Body of pancreas (tissue), 4 donors: ENCODE results near the gene CADPS.

Experiments used
- POLR2A ChIP-seq, 3 donors: fragments of 450-650 bp; IDR thresholded peaks; one replicate each; pipeline ENCODE4 v1.6.1; 2016; ENCODE audit warnings: antibody characterized with exemption in 3 of 3, mild to moderate bottlenecking in 2 of 3
- TF ChIP-seq, protein P1 (sequence below), 7 experiments: fragments of 450-650 bp in 4 of 7; fragments of 200-600 bp in 3 of 7; sonication (generic) in 3 of 7; IDR thresholded peaks; one replicate each; pipeline ENCODE4 v1.5.1; 2016 to 2019; ENCODE audit warnings: antibody characterized with exemption in 7 of 7

- TF ChIP-seq, protein P1, sequence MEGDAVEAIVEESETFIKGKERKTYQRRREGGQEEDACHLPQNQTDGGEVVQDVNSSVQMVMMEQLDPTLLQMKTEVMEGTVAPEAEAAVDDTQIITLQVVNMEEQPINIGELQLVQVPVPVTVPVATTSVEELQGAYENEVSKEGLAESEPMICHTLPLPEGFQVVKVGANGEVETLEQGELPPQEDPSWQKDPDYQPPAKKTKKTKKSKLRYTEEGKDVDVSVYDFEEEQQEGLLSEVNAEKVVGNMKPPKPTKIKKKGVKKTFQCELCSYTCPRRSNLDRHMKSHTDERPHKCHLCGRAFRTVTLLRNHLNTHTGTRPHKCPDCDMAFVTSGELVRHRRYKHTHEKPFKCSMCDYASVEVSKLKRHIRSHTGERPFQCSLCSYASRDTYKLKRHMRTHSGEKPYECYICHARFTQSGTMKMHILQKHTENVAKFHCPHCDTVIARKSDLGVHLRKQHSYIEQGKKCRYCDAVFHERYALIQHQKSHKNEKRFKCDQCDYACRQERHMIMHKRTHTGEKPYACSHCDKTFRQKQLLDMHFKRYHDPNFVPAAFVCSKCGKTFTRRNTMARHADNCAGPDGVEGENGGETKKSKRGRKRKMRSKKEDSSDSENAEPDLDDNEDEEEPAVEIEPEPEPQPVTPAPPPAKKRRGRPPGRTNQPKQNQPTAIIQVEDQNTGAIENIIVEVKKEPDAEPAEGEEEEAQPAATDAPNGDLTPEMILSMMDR (IDR thresholded peaks at IDR 0.05), result no peak
- TF ChIP-seq POLR2A (IDR thresholded peaks at IDR 0.05), result no peak
Observed at GRCh38 chr3:62718515-62719320, 156.5 kb downstream of the CADPS start.
